Panc1 (cell line): ENCODE measurements around the gene SLC9A1. TPM values are rescaled to one million over a fixed set of nuclear protein-coding genes. Genes with fewer than 3 reads are reported as not detected.

Experiments
- ATAC-seq: fragments of 200-7000 bp; cut with Tn5 transposase; 2 replicates; pipeline ENCODE4 v1.9.1; 2020; ENCODE audit warnings: mild to moderate bottlenecking, moderate library complexity
- BruUV-seq: library from RNA; stranded (reverse); fragments of 400-500 nt; replicated peaks from 2 replicates; lab custom pipeline; 2021; lab: Mats Ljungman, UMichigan
- CTCF ChIA-PET: fragments of 300-600 bp; sonication (Branson Sonifier 250); formaldehyde crosslinking; loops from one replicate; lab custom pipeline; 2022; ENCODE audit warnings: antibody characterized with exemption; lab: Charles Lee
- POLR2A ChIA-PET: fragments of 300-600 bp; sonication (Branson Sonifier 250); formaldehyde crosslinking; loops from one replicate; lab custom pipeline; 2022; ENCODE audit warnings: antibody characterized with exemption; lab: Charles Lee
- DNase-seq: peaks from one replicate; pipeline ENCODE4 v3.0.0-alpha.2; 2010; ENCODE audit warnings: low read depth, low spot score
- H3K27ac ChIP-seq: 2 replicates; pipeline ENCODE4 v1.5.1; 2011; ENCODE audit warnings: mild to moderate bottlenecking, low read length, inconsistent platforms
- H3K27me3 ChIP-seq: fragments of 200-500 bp; sonication (Bioruptor generic); 2 replicates; pipeline ENCODE4 v1.6.0; 2014; ENCODE audit warnings: low read length, inconsistent platforms; ENCODE audit not compliant: control insufficient read depth, insufficient read depth
- H3K36me3 ChIP-seq: fragments of 200-500 bp; sonication (Bioruptor generic); 2 replicates; pipeline ENCODE4 v1.5.1; 2014; ENCODE audit warnings: inconsistent platforms, mild to moderate bottlenecking, low read length, moderate library complexity; ENCODE audit not compliant: control insufficient read depth, insufficient read depth
- H3K4me1 ChIP-seq: 2 replicates; pipeline ENCODE4 v1.5.1; 2011; ENCODE audit warnings: inconsistent platforms, mild to moderate bottlenecking, low read length, moderate library complexity; ENCODE audit not compliant: control insufficient read depth, insufficient read depth
- H3K4me3 ChIP-seq, 2 experiments: 2 replicates each; pipeline ENCODE4 v1.5.1; 2011 to 2012; ENCODE audit warnings: low read depth in 2 of 2, low read length in 2 of 2, mild to moderate bottlenecking in 2 of 2, inconsistent platforms in 1 of 2, moderate library complexity in 1 of 2
- H3K9me3 ChIP-seq: fragments of 200-500 bp; sonication (Bioruptor generic); 2 replicates; pipeline ENCODE4 v1.5.1; 2014; ENCODE audit warnings: low read depth, mild to moderate bottlenecking, inconsistent platforms, low read length, moderate library complexity; ENCODE audit not compliant: control insufficient read depth, insufficient read depth
- POLR2AphosphoS5 ChIP-seq: IDR thresholded peaks from 2 replicates; pipeline ENCODE4 v1.6.1; 2012; ENCODE audit warnings: mild to moderate bottlenecking, low read depth, low read length, moderate library complexity
- SIN3A ChIP-seq: IDR thresholded peaks from 2 replicates; pipeline ENCODE4 v1.6.1; 2012; ENCODE audit warnings: low read depth, mild to moderate bottlenecking, low read length, moderate library complexity, borderline replicate concordance; ENCODE audit not compliant: insufficient read depth
- TCF7L2 ChIP-seq: IDR thresholded peaks from 2 replicates; pipeline ENCODE4 v1.6.1; 2011; ENCODE audit warnings: mild to moderate bottlenecking, low read depth, low read length, inconsistent platforms
- in situ Hi-C: cut with HindIII; loops from 2 replicates; pipeline ENCODE4 v1.10.0; 2016; ENCODE audit warnings: low sequenced_read_pairs, low pct_unique_long_range_greater_than_20kb
- intact Hi-C: fragments of 100-400 bp; cut with micrococcal nuclease; formaldehyde crosslinking; loops from one replicate; pipeline ENCODE4 v1.10.0; 2022; ENCODE audit not compliant: unreplicated experiment
- total RNA-seq: library from RNA; stranded (reverse); gene quantifications from one replicate; pipeline ENCODE4 v1.2.1, GENCODE V29; 2021; ENCODE audit not compliant: unreplicated experiment
- TF ChIP-seq, protein P1 (sequence below), 2 experiments: IDR thresholded peaks; 2 replicates each; pipeline ENCODE4 v1.6.1; 2011 to 2012; ENCODE audit warnings: low read depth in 2 of 2, control low read depth in 1 of 2, low read length in 1 of 2, mild to moderate bottlenecking in 1 of 2, moderate library complexity in 1 of 2; ENCODE audit not compliant: insufficient read depth in 1 of 2
- TF ChIP-seq, protein P2 (sequence below): fragments of 450-650 bp; IDR thresholded peaks from 2 replicates; pipeline ENCODE4 v1.5.1; 2017; ENCODE audit warnings: mild to moderate bottlenecking

Gene SLC9A1
- total RNA-seq, 1 experiment from 2014 or later = 31.3 TPM

GRCh38 chr1:27100335-27101053 lies 54.4 kb downstream of the SLC9A1 start:
- in situ Hi-C loops (no loop called here), intact Hi-C loops (no loop called here)
- Histone ChIP-seq H3K27ac (no peak overlapping the region), H3K9me3 (no peaks in the 10 kb centered on the region), H3K4me3 (no peak overlapping the region), H3K36me3 (no peaks in the 10 kb centered on the region), H3K27me3 (no peaks in the 10 kb centered on the region), H3K4me1 (peaks cover 13% of the 10 kb centered on the region)
- ATAC-seq (no peak), DNase-seq (no peak)
- CTCF ChIA-PET = interaction anchor here (0.5 to 7.8 kb wide), 4 partner anchors 20 to 199 kb away, joined by 3 to 151 read pairs (median 4); no protein-coding TSS in a partner anchor
- TF ChIP-seq POLR2AphosphoS5 (no peak), SIN3A (no peak), TCF7L2 (no peak)
- TF ChIP-seq, protein P1, sequence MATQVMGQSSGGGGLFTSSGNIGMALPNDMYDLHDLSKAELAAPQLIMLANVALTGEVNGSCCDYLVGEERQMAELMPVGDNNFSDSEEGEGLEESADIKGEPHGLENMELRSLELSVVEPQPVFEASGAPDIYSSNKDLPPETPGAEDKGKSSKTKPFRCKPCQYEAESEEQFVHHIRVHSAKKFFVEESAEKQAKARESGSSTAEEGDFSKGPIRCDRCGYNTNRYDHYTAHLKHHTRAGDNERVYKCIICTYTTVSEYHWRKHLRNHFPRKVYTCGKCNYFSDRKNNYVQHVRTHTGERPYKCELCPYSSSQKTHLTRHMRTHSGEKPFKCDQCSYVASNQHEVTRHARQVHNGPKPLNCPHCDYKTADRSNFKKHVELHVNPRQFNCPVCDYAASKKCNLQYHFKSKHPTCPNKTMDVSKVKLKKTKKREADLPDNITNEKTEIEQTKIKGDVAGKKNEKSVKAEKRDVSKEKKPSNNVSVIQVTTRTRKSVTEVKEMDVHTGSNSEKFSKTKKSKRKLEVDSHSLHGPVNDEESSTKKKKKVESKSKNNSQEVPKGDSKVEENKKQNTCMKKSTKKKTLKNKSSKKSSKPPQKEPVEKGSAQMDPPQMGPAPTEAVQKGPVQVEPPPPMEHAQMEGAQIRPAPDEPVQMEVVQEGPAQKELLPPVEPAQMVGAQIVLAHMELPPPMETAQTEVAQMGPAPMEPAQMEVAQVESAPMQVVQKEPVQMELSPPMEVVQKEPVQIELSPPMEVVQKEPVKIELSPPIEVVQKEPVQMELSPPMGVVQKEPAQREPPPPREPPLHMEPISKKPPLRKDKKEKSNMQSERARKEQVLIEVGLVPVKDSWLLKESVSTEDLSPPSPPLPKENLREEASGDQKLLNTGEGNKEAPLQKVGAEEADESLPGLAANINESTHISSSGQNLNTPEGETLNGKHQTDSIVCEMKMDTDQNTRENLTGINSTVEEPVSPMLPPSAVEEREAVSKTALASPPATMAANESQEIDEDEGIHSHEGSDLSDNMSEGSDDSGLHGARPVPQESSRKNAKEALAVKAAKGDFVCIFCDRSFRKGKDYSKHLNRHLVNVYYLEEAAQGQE (IDR thresholded peaks at IDR 0.05; ENCODE audit: insufficient read depth in 1 of 2, low read depth in 2 of 2, low read length in 1 of 2) = no peak
- TF ChIP-seq, protein P2, sequence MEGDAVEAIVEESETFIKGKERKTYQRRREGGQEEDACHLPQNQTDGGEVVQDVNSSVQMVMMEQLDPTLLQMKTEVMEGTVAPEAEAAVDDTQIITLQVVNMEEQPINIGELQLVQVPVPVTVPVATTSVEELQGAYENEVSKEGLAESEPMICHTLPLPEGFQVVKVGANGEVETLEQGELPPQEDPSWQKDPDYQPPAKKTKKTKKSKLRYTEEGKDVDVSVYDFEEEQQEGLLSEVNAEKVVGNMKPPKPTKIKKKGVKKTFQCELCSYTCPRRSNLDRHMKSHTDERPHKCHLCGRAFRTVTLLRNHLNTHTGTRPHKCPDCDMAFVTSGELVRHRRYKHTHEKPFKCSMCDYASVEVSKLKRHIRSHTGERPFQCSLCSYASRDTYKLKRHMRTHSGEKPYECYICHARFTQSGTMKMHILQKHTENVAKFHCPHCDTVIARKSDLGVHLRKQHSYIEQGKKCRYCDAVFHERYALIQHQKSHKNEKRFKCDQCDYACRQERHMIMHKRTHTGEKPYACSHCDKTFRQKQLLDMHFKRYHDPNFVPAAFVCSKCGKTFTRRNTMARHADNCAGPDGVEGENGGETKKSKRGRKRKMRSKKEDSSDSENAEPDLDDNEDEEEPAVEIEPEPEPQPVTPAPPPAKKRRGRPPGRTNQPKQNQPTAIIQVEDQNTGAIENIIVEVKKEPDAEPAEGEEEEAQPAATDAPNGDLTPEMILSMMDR = no peak
- POLR2A ChIA-PET = no interaction called here
- no TSS peak for BruUV-seq

- peaks cover 13% of the 10 kb centered on the region for H3K4me1 ChIP-seq
These were observed 55.2 kb downstream of the SLC9A1 start for GRCh38 chr1:27099587-27100334.

More at GRCh38 chr1:27099587-27100334, 55.2 kb downstream of the SLC9A1 start:
- POLR2A ChIA-PET = no interaction called here
- Histone ChIP-seq H3K27me3 (no peaks in the 10 kb centered on the region), H3K36me3 (no peaks in the 10 kb centered on the region), H3K4me3 (no peak overlapping the region), H3K27ac (peak overlapping the region; percentile 44), H3K9me3 (no peaks in the 10 kb centered on the region)
- no peak for TF ChIP-seq SIN3A
- TF ChIP-seq, protein P2 = no peak
- TF ChIP-seq, protein P1 (IDR thresholded peaks at IDR 0.05; ENCODE audit: insufficient read depth in 1 of 2, low read depth in 2 of 2, low read length in 1 of 2) = no peak
- no peak for TF ChIP-seq POLR2AphosphoS5
- no peak for TF ChIP-seq TCF7L2
- DNase-seq (no peak), ATAC-seq (peak; percentile 58)
- no TSS peak for BruUV-seq
- CTCF ChIA-PET = interaction anchor here (0.6 to 7.8 kb wide), 3 partner anchors 21 to 197 kb away, joined by 3 to 151 read pairs (median 6); no protein-coding TSS in a partner anchor
- in situ Hi-C loops (no loop called here), intact Hi-C loops (no loop called here)
